ENCODE results near the gene MBNL1. TPM values are rescaled to one million over a fixed set of nuclear protein-coding genes. Genes with fewer than 3 reads are reported as not detected.

Gene MBNL1
- polyA plus RNA-seq, 1 donor (not counting 4 experiments of a cell fraction or from before 2014, with no cell fraction given) = 58.3 TPM

DNA sequence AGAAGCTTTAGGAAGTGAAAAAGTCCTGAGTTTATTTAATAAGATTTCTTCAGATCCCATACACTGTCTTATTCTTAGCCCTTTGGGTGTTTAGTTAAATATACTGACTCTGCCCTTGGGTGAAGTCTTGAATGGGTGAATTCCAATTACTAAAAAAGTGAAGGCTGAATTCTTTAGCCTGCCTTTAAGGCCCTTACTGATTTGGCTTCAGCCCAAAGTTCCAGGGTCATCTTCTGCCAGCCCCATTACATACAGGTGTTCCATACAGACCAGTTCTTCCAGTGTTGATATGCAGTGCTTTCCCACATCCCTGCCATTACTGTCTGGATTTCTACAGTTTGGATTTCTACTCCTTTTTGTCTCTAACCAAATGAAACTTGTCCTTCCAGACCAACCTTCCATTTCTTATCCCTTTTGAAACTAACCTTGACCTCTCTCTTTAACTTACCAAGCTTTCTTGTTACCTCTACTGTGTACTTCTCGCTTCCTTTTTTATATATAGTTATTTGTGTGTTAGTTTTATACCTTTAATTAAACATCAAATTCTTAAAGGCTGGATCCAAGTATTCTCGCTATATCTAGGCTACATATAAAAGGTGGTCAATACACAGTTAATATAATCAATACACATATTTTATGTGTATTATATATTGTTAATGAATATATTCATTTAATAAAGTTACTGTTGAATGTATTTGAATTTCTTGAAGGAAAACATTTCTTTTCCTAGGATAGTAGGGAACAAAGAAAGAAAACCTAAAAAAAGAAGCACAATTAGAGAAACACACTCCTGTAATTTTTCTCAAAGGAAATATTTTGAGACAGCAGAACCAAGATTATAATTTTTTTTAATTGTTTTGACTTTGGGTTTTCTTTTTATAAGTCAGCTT is 15.0 kb downstream of the MBNL1 start:
- no peaks in the 10 kb centered on the region for H4K20me1 ChIP-seq (ENCODE audit: control insufficient read depth, extremely low read depth, insufficient read depth, low read length)
- no peaks in the 10 kb centered on the region for H3K9me3 ChIP-seq (ENCODE audit: control insufficient read depth, low read depth, low read length)
- H3K4me3 ChIP-seq (ENCODE audit: control insufficient read depth in 2 of 3, extremely low read depth in 1 of 3, insufficient read depth in 2 of 3, low read depth in 1 of 3, low read length in 3 of 3) = no peak overlapping the region
- no peaks in the 10 kb centered on the region for H3K36me3 ChIP-seq (ENCODE audit: control insufficient read depth in 2 of 2, extremely low read depth in 1 of 2, insufficient read depth in 2 of 2, low read length in 2 of 2)
- no peak overlapping the region for H3K27ac ChIP-seq (ENCODE audit: control insufficient read depth, insufficient read depth, low read length)
- no peaks in the 10 kb centered on the region for H3K27me3 ChIP-seq (ENCODE audit: control insufficient read depth, extremely low read depth, insufficient read depth, low read length)
- TF ChIP-seq EZH2 (IDR thresholded peaks at IDR 0.05; ENCODE audit: low read length) = no peak
- TF ChIP-seq, protein P1, sequence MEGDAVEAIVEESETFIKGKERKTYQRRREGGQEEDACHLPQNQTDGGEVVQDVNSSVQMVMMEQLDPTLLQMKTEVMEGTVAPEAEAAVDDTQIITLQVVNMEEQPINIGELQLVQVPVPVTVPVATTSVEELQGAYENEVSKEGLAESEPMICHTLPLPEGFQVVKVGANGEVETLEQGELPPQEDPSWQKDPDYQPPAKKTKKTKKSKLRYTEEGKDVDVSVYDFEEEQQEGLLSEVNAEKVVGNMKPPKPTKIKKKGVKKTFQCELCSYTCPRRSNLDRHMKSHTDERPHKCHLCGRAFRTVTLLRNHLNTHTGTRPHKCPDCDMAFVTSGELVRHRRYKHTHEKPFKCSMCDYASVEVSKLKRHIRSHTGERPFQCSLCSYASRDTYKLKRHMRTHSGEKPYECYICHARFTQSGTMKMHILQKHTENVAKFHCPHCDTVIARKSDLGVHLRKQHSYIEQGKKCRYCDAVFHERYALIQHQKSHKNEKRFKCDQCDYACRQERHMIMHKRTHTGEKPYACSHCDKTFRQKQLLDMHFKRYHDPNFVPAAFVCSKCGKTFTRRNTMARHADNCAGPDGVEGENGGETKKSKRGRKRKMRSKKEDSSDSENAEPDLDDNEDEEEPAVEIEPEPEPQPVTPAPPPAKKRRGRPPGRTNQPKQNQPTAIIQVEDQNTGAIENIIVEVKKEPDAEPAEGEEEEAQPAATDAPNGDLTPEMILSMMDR (optimal IDR thresholded peaks at IDR 0.05 in 1 of 3, IDR thresholded peaks at IDR 0.05 in 1 of 3, conservative IDR thresholded peaks at IDR 0.05 in 1 of 3; ENCODE audit: extremely low read depth in 1 of 3, insufficient read depth in 2 of 3, low read length in 3 of 3) = no peak
- peaks cover 89% of the 10 kb centered on the region for H3K79me2 ChIP-seq (ENCODE audit: control insufficient read depth, insufficient read depth, low read length)
- dilution Hi-C loops (cut with MboI; ENCODE audit: extremely low pct_ligation_motif_present, low sequenced_read_pairs) = no loop called here
- H3K9ac ChIP-seq (ENCODE audit: control insufficient read depth, extremely low read depth, insufficient read depth, low read length) = no peak overlapping the region
- FAIRE-seq = peak; percentile 32
- H3K4me1 ChIP-seq (ENCODE audit: control insufficient read depth, extremely low read depth, insufficient read depth, low read length) = peaks cover 19% of the 10 kb centered on the region
- no peak overlapping the region for H2AFZ ChIP-seq (ENCODE audit: control insufficient read depth, low read length)
- no peaks in the 10 kb centered on the region for H3K9me1 ChIP-seq (ENCODE audit: control insufficient read depth, extremely low read depth, insufficient read depth, low read length)
- DNase-seq (ENCODE audit: low read depth, low spot score) = no peak
- H3K4me2 ChIP-seq (ENCODE audit: control insufficient read depth, extremely low read depth, insufficient read depth, low read depth, low read length) = no peak overlapping the region

DNA sequence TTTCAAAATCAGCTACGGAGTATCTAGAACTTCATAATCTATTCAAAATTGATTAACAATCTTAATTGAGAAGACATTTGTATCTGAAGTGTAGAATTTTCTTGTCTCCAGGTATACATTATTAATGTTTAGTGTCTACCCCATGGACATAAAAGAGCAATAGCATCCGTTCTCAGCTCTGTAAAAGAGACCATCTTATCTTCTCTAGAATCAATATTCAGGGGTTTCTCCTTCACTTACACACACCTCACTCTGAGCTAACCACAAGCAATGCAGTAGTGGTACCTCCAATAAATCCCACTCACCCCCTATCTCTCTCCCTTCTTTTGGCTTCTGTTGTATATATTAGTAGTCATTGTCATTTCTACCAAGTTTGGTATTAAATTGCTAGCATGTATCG is 16.2 kb downstream of the MBNL1 start:
- Histone ChIP-seq H2AFZ (ENCODE audit: control insufficient read depth, low read length) (no peak overlapping the region), H3K4me1 (ENCODE audit: control insufficient read depth, extremely low read depth, insufficient read depth, low read length) (peaks cover 20% of the 10 kb centered on the region), H3K4me2 (ENCODE audit: control insufficient read depth, extremely low read depth, insufficient read depth, low read depth, low read length) (no peak overlapping the region), H3K9me3 (ENCODE audit: control insufficient read depth, low read depth, low read length) (no peaks in the 10 kb centered on the region), H3K4me3 (ENCODE audit: control insufficient read depth in 2 of 3, extremely low read depth in 1 of 3, insufficient read depth in 2 of 3, low read depth in 1 of 3, low read length in 3 of 3) (no peak overlapping the region), H3K27me3 (ENCODE audit: control insufficient read depth, extremely low read depth, insufficient read depth, low read length) (no peaks in the 10 kb centered on the region), H3K36me3 (ENCODE audit: control insufficient read depth in 2 of 2, extremely low read depth in 1 of 2, insufficient read depth in 2 of 2, low read length in 2 of 2) (no peaks in the 10 kb centered on the region), H3K9me1 (ENCODE audit: control insufficient read depth, extremely low read depth, insufficient read depth, low read length) (no peaks in the 10 kb centered on the region), H3K79me2 (ENCODE audit: control insufficient read depth, insufficient read depth, low read length) (peaks cover 89% of the 10 kb centered on the region), H4K20me1 (ENCODE audit: control insufficient read depth, extremely low read depth, insufficient read depth, low read length) (no peaks in the 10 kb centered on the region), H3K9ac (ENCODE audit: control insufficient read depth, extremely low read depth, insufficient read depth, low read length) (no peak overlapping the region), H3K27ac (ENCODE audit: control insufficient read depth, insufficient read depth, low read length) (no peak overlapping the region)
- FAIRE-seq (no peak), DNase-seq (ENCODE audit: low read depth, low spot score) (no peak)
- dilution Hi-C loops (cut with MboI; ENCODE audit: extremely low pct_ligation_motif_present, low sequenced_read_pairs) = no loop called here
- TF ChIP-seq, protein P1 (optimal IDR thresholded peaks at IDR 0.05 in 1 of 3, IDR thresholded peaks at IDR 0.05 in 1 of 3, conservative IDR thresholded peaks at IDR 0.05 in 1 of 3; ENCODE audit: extremely low read depth in 1 of 3, insufficient read depth in 2 of 3, low read length in 3 of 3) = no peak
- TF ChIP-seq EZH2 (IDR thresholded peaks at IDR 0.05; ENCODE audit: low read length) = no peak
